HCEC 1CT (cell line): Measurements from ENCODE around the gene MOB2.

Experiments used
- DNase-seq: peaks from one replicate; pipeline ENCODE4 v3.0.0-alpha.2; 2017

The MOB2 gene

GRCh38 chr11:1455763-1456060 lies 30.9 kb downstream of the MOB2 start:
- DNase-seq: no peak

GRCh38 chr11:1455032-1455762 lies 31.4 kb downstream of the MOB2 start:
- DNase-seq: no peak

DNA sequence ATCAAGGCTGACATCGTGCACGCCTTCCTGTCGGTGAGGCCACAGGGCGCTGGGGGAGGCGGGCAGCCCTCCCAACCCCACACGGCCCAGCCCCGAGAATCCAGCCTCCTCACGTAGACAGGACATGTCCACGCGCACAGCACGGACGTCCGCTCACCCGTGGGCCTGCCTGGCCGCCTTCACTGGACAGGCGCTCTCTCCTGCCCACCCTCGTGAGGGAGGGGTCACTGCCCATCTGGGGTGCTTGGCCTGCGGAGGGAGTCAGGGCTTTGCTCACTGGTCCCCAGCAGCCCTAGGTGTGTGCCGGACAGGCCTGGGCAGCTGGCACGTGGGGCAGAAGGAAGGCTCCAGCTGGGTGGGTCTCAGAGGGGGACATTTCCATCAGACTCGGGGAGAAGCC lies 32.0 kb downstream of the MOB2 start:
- no peak for DNase-seq

- no peak for DNase-seq
Measured at GRCh38 chr11:1453611-1454034, 33.0 kb downstream of the MOB2 start.

GRCh38 chr11:1452744-1453143 lies 33.8 kb downstream of the MOB2 start:
- no peak for DNase-seq

DNA sequence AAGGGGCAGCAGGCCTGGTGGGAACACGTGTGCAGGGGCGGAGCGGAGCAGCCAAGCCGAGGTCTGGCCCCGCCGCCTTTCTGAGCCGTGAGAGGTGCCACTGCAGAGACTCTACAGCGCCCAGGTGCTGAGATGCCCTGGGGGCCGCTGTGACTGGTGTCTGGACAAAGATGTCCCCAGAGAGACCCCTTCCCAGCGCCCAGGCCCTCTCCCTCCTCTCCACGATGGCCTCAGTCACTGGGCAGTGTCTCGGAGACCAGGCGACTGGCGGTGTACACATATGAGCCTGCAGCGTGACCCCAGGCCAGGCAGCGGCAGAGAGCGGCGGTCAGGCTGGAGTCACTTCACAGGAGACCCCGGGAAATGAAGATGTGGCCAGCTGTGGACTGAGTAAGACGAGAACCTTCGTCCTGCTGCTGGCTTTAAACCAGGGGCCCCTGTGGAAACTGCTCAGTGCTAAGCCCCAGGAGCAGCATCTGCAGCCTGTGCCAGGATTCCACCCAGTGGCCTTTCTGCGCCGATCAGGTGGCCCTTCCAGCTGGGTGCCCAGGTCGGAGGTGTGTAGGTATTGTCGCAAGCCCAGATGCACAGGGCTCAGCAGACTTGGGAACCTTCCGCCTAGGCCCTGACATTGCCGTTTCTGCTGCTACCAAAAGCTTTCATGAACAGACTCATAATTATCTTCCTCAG lies 34.7 kb downstream of the MOB2 start:
- no peak for DNase-seq

DNA sequence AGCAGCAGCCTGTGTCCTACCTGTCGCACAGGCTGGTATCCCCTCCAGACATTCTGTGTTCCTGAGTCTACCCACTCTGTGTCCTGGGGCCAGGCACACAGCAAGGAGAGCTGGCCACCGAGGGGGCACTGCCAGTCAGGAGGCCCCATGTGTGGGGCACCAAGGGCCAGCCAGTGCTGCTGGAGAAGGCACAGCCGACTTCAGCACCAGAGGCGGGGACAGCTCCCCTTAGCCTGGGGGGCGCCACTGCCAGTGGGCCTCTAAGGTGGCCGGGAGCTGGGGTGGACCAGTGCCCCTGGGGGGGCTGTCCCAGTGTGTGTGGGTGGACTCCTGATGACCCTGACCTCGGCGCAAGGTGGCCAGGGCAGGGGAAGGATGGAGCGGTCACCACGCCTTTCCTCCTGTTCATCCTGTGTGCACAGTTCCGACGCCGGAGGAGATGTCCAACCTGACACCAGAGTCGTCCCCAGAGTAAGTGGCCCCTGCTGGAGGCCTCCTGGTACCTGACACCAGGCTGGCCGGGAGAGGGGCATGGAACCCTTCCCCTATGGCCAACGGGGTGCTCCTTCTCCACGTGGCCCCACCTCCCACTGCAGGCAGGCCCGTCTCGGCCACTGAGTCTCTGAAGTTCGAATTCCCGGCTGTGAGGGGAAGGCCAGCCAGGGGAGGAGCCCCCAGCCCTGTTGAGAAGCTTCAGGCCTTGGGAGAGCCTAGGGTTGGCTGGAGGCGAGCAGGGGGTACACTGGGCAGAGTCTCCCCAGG lies 35.4 kb downstream of the MOB2 start:
- DNase-seq: no peak

DNA sequence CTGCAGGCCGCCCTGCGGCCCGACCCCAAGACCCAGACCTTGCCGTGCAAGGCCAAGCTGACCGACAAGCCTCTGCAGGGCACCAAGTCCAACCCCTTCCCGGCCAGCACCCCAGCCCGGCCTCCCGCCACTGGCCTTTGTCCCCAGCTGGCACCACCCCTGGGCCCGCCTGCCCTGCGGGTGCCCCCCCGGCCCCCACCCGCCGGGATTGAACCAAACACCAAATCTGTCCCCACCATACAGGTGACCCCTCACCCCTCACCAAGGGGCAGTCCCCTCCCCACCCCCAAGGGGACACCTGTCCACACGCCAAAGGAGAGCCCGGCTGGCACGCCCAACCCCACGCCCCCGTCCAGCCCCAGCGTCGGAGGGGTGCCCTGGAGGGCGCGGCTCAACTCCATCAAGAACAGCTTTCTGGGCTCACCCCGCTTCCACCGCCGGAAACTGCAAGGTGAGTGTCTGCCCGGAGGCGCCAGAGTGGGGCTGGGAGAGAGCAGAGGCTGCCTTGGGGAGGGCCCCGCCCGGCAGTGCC lies 36.2 kb downstream of the MOB2 start:
- DNase-seq: no peak

DNA sequence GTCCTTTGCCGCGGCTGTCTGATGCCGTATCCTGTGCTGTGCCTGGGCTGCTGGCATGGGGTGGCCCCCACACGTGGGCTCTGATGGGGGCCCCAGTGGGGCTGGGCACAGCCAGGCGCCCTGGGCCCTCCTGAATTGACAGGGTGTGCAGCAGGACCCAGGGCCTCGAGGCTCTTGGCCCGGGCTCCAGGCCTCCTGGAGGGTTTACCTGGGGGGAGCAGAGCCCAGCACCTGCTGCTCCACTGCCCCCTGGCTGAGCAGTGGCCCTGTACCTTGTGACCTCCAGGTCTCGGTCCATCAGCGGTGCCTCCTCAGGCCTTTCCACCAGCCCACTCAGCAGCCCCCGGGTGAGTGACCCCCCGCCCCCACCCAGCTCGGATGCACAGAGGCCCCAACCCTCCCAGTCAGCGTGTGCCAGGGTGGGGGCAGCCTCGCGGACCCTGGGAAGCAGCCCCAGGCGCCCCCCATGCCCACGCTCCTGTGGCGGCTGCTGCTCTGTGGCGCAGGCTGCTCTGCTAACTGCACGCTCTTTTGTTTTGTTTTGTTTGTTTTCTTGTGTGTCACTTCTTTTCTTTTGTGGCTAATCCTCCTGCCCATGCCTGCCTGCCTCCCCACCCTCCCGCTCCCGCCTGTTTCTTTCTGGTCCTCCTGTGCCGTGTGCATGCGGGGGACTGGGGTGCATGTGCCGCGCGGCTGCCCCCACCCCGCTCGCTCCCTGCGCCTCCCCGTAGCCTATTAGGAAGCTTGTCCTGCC lies 36.9 kb downstream of the MOB2 start:
- DNase-seq: no peak

DNA sequence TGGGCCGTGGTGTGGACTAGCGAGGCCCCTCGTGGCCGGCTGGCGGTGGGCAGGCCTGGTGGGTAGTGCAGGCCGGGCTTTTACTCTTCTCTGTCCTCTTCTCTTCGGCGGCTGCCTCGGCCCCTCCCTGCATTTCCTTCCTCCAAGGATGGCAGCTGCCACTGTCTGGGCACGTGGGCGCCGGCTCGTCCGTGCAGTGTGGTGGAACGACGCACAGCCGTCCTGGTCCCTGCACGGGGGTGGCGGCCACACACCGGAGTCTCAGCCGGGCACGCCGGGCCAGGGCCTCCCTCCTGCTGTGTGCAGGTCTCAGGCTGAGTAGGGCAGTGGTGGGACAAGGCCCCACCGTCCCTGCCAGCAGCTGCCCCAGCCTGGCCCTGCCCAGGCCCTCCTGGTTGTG lies 37.7 kb downstream of the MOB2 start:
- DNase-seq: no peak

DNA sequence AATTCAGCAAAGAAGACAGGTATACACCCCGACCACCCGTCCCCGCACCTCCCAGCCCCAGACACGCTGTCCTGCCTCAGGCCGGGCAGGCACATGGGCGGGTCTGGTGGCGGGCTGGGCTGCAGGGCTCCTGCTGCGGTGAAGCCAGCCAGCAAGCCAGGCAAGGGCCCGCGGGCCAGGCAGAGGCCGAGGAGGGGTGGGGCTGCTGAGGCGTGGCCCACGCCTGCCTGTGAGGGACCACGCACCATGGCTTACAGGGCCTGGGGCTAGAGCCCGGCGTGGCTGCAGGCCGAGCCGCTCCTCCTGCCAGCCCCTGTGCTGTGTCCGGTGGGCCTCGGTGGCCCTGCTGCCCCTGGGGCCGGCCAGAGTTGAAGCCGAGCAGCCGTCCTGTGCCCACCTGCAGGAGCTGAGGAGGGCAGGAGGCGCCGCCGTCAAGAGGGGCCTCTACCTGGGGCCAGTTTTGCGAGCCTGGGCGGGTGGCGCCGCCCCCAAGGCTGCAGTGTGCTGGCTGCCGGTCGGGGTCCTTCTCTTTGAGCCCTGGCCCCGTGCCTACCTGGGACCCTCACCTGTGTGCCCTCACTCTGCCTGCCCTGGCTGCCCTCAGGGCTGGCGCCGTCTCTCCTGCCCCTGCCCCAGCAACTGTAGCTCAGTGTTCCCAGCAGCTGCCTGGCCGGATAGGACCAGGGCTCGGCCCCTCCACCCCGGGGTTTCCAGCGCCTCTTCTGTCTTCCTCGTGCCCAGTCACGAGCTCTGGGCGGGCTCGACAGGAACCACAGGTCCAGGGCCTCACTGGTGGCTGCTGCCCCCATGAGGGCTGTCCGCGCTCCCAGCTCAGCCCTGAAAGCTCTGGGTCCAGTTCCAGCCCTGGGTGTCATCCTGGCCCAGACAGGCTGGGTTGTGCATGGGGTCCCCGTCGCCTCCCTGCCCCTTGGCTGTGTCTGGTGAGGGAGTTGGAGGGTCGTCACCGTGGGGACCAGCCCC lies 38.4 kb downstream of the MOB2 start:
- DNase-seq: no peak

- DNase-seq: no peak
Measured at GRCh38 chr11:1446623-1447022, 40.0 kb downstream of the MOB2 start.

DNA sequence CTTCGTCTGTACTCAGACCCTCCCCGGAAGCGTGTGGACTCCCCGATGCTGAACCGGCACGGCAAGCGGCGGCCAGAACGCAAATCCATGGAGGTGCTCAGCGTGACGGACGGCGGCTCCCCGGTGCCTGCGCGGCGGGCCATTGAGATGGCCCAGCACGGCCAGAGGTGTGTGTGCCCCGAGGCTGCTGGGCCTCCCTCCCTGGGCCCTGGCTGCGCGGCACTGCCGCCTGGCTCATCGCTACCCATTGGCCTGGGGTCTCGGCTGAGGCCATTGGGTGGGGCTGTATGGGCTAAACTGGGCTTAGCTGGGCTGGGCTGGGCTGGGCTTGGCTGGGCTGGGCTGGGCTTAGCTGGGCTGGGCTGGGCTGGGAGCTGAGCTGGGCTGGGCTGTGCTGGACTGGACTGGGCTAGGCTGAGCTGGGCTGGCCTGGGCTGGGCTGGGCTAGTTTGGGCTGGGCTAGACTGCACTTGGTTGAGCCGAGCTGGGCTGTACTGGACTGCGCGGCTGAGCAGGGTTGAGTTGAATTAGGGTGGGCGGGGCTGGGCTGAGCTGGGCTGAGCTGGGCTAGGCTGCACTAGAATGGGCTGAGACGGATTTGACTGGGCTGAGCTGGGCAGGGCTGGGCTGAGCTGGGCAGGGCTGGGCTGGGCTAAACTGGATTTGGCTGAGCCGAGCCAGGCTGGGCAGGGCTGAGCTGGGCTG lies 40.7 kb downstream of the MOB2 start:
- no peak for DNase-seq

GRCh38 chr11:1444823-1445422 lies 41.7 kb downstream of the MOB2 start:
- DNase-seq: no peak

DNA sequence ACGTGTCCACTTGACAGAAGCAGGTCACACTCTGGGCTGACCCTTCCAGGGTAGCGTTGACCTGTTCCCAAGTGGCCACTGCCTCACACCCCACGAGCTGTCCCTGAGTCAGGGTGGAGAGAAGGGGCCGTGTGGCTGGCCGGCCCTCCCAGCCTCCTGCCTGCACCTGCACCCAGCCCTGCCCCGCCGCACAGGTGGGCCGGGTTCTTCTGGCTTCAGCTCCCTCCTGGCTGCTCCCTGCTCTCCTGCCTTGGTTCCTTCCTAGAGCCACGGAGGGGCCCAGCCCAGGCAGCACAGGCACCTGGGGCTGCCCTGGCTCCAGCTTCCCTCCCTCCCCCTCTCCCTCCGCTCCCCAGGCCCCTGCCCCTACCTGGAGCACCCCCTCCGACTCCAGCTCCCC lies 42.3 kb downstream of the MOB2 start:
- DNase-seq: no peak

GRCh38 chr11:1443737-1444136 lies 42.8 kb downstream of the MOB2 start:
- DNase-seq: no peak

DNA sequence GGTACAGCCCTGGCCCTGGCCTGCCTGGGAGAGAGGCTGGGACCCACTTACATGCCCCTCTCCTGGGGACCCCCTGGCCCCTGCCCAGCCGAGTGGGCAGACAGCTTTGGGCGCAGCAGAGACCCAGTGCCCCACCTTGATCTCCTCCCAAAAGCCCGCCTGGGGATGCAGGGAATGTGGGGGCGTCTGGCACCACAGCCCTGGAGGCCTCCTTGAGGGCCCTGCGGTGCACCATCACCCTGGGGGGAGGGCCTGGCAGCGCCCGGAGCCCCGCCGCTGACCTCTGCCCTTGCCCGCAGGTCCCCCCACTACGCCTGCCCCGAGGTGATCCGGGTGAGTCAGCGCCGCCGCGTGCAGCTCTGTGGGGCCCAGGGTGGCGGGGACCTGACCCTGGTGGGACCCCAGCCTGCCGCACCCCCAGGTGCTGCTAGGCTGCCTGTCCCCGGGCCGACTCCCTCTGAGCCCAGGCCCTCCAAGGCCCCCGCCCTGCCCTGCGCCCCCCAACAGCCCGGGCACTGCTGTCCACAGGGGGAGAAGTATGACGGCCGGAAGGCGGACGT lies 43.7 kb downstream of the MOB2 start:
- DNase-seq: no peak

DNA sequence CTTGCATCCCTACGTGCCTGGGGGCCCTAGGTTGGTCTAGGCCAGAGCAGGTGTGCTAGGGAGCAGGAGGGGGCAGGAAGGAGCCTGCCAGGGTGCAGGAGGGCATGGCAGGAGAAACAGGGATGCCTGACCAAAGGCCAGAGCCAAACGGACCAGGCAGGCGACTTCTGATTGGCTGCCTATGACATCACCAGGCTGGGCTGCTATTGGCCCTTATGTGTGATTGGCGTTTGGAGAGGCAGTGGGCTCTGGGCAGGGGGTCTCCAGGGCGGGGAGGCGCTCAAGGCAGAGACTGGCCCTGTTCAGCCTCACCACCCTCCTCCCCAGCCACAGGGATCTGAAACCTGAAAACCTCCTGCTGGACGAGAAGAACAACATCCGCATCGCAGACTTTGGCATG lies 44.4 kb downstream of the MOB2 start:
- DNase-seq: no peak

DNA sequence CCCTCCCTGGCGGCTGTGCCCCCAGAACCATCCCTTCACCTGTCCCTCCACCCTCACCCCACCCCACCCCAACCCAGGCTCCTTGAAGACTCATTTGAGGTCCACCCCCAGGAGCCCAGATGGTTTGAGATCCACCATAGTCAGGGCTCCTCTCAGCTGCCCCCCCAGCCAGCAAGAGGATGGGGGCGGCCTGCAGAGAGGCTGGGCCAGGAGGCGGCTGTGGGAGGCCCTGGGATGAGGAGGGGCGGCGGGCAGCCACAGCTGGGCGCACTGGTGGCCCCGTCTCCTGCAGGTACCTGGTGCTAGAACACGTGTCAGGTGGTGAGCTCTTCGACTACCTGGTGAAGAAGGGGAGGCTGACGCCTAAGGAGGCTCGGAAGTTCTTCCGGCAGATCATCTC lies 46.1 kb downstream of the MOB2 start:
- no peak for DNase-seq

DNA sequence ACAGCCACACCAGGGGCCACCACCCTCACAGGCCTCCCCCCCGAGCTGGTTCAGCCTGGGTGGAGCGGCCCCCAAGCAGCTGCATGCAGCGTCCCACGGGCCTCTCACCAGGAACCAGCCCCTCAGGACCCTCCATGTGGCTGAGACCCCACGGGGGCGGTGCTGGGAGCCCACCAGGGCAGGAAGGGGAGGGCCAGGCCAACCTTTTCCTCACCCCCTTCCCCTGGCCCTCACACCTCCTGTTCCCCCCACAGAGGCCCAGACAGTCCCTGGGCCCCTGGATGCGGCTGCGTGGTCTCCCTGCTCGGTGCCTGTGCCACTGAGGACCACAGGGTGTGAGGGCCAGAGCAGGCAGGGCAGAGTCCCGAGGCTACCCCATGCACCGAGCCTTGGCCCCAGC lies 46.5 kb downstream of the MOB2 start:
- DNase-seq: no peak

DNA sequence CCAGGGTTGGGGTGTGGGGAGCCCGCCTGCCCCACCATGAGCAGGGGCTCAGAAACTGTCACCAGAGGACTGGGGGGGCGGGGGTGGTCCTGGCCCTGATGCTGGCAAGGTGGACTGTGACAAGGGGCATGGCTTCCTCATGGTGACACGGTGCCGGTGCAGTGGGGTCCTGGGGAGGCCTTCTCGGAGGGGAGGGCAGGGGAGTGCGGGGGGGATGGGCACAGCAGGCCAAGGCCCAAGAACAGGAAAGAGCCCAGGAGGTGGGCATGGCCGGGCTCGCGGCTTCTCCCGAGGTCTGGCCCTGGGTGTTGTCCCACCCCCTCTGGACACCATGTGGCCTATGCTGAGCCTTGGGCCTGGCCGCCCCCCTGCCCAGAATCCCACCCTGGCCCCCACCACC lies 47.2 kb downstream of the MOB2 start:
- DNase-seq: no peak
